HPDE6-E6E7 (cell line): ENCODE measurements around the gene CNTRL.
"Not testable (repeated sequence)": the region's sequence is repeated elsewhere in the genome, so short reads cannot be mapped to it uniquely, and the experiment has no call there.

Source experiments
- DNase-seq: peaks from one replicate; pipeline ENCODE4 v3.0.0; 2011; ENCODE audit warnings: missing footprints; ENCODE audit errors: extremely low spot score

The CNTRL gene

GRCh38 chr9:121069396-121069795, 5.4 kb upstream of the CNTRL start:
- no peak for DNase-seq

DNA sequence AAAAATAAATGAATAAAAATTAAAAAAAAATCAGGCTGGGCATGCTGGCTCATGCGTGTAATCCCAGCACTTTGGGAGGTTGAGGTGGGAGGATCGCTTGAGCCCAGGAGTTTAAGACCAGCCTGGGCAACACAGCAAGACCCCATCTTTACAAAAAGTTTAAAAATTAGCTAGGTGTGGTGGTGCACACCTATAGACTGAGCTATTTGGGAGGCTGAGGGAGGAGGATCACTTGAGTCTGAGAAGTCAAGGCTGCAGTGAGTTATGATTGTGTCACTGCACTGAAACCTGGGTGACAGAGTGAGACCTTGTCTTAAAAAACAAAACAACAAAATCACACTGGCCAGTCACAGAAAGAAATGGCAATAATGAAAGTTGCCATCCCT, 3.4 kb upstream of the CNTRL start:
- no peak for DNase-seq

DNA sequence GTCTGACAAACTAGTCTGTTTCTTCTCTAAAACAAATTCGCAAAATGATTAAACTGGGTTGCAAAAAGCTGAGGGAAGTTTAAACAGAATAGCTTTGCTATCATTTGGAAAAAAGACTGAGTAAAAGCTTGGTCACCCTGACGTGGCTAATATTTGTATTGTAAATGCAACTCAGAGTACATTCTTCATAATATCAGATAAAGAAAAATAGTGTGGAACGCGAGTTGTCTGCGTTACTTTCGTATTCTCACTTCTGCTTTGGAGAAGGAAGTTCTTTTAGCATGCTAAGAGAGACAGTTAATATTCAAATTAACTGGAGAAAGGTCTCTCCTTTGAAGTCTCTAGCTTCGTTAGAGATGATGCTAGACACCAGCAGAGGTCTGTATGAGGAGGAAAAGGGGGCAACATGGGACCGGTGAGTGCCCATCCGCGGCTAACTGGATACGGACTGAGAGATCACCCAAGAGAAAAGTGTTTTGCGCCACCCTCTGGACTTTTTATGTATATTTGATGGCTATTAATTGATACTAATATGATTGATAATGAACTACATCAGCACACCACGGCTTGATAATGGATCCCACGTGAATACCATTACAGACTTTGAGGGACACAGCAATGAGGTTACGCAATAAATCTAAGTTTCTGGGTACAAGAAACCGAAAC, 2.9 kb upstream of the CNTRL start:
- no peak for DNase-seq

GRCh38 chr9:121073038-121073437, 1.7 kb upstream of the CNTRL start:
- no peak for DNase-seq

- DNase-seq: no peak
These were observed 689 bp downstream of the CNTRL start for GRCh38 chr9:121075251-121076036.

DNA sequence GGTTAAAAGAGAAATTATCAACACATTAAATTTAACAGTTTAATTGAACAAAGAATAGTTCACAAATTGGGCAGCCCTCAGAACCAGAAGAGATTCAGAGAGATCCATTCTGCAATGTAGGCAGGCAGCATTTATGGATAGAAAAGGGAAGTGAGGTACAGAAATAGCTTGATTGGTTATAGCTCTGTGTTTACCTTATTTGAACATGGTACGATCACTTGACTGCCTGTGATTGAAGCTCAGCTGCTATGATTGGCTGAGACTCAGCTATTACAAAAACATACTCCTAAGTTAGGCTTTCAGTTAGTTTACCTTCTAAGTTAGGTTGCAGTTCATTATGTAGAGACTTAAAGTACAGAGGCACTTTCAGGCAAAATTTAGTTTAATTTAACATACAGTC, 7.3 kb downstream of the CNTRL start:
- no peak for DNase-seq

GRCh38 chr9:121085661-121086060, 10.9 kb downstream of the CNTRL start:
- DNase-seq: no peak

DNA sequence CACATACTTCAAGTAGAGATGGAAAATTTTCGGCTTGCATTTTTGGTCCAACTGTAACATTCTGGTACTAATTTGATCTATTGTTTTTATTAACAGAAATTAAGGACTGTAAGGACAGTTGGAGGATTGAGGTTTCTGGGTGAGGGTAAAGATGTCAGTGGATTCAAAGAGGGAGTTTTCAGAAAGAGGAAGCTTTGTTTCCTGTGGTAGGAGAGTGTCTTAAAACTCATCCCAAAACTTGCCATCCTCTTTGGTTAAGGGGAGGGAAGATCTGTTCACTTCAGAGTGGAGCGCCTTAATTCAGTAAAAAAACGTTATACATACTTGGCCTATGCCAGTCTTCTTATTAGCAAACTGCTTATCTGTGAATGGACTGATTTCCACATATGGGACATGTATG, 13.8 kb downstream of the CNTRL start:
- no peak for DNase-seq

DNA sequence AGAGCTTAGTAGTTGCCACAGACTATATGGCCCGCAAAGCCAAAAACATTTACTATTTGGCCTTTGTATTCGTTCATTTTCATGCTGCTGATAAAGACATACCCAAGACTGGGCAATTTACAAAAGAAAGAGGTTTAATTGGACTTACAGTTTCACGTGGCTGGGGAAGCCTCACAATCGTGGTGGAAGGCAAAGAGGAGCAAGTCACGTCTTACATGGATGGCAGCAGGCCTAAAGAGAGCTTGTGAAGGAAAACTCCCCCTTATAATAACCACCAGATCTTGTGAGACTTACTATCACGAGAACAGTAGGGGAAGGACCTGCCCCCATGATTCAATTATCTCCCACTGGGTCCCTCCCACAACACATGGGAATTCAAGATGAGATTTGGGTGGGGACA, 16.0 kb downstream of the CNTRL start:
- not testable (repeated sequence) for DNase-seq

DNA sequence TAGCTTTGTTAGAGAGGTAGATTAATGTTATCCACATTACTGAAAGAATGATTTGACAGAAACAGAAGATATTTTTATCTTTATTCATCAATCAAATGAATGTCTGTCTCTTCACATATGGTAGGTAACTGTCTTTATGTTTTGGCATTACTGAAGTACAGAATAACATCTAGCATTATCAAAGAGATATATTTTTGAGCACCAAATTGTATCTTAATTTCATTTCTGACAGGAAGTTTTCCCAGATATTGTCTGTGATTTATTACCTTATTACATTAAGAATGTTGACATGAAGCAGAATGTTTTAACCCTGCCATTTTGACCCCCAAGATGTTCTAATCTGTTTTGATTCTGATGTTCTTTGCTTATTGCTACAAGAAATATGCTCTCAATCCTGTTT, 20.3 kb downstream of the CNTRL start:
- no peak for DNase-seq

- DNase-seq: no peak
These were observed 23.9 kb downstream of the CNTRL start for GRCh38 chr9:121098567-121099198.

- not testable (repeated sequence) for DNase-seq
These were observed 29.3 kb downstream of the CNTRL start for GRCh38 chr9:121104054-121104453.

- no peak for DNase-seq
These were observed 30.8 kb downstream of the CNTRL start for GRCh38 chr9:121105531-121105930.

DNA sequence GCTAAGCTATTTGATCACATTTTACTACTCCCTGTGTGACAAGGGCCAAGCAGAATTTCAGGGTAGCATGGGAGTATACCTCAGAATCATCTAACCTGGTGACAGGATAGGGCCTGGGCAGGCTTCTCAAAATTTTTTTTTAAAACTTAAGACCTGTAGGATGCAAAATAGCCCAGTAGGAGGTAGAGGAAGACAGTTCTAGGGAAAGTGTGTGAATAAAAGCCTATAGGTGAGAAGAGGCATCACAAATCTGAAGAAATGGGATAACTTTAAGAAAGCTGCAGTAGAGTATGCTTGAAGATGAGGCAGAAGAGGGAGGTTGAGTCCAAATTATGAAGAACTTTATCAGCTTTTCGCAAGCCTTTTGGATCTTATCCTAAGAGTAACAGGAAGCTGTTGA, 32.3 kb downstream of the CNTRL start:
- DNase-seq: peak; percentile 31

DNA sequence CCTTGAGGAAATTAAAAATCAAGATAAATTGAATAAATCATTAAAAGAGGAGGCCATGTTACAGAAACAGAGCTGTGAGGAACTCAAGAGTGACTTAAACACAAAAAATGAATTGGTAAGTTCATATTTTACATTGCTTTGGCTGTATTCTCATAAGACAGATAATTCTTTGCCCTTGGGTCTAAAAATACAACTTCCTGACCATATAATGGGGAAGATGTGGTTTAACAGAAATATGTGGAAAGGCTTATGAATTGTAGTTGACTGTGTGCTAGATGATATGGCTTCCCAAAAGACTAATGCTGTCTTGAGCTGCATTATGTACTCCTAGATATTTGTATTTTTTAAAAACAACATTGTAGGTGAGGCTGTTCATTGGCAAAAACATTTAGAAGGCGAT, 33.1 kb downstream of the CNTRL start:
- DNase-seq: no peak

DNA sequence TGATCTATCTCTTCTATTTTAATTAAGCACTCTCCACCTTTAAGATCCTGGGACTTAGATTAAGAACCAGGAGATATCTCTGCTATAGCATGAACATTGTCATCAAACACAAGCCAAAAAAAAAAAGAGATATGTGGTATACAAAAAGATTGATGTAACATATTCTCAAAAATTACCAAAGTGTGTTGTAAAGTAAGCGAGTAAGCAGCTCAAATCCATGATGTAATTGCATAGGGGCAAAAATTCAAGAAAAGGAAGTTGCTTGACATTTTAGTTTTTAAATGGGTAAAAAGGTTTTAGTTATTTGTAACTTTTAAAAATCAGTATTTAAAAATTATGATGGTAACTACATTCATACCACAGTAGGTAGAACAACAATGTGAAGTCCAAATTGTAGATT, 40.7 kb downstream of the CNTRL start:
- no peak for DNase-seq

- DNase-seq: no peak
These were observed 43.5 kb downstream of the CNTRL start for GRCh38 chr9:121118266-121118665.

DNA sequence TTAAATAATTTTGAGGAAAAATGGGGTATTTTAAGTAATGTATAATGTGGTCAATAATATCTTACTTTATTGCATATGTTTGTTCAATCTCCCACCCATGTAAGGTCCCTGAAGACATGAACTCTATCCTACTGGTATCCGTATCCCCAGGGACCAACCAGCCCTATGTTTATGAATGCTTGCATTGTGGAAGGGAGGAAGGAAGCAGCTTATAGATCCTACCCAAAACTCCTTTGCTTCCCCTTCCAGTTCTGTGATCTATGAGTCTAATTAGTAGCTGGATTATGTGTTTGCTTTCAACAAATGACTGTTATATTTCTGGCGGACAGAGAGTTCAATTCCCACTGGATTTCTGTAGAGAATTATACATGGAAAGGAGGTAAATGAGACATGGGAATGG, 45.6 kb downstream of the CNTRL start:
- DNase-seq: no peak

DNA sequence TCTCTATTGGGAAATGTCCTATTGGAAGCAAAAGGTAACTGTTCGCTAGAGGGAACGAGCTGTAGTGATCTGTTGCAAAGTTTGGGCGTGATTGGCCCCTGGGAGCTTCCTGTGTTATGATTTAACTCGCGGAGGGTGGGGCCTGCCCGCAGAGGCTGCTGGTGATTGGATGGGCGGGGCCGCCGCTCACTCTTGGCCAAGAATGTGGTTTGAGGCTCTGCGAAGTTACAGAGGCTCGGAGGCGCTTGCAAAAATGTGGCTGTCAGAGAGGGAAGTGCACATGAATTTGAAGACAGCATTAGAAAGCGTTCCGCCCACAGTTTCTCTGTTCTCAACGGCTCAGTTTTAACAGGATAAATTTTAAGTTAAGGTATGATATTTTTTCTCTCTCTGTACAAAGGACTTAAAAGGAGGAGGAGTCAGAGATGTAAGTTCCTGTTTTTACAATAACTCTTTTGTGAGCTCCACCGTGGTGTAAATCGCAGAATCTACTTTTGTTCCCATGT, 46.9 kb downstream of the CNTRL start:
- peak; percentile 86 for DNase-seq

- no peak for DNase-seq
These were observed 47.7 kb downstream of the CNTRL start for GRCh38 chr9:121122246-121123032.

- DNase-seq: no peak
These were observed 49.2 kb downstream of the CNTRL start for GRCh38 chr9:121123816-121124535.
